IPS DF 6.9 (cell line): ENCODE measurements around the gene HINT2.

ENCODE experiments used
- DNase-seq: peaks from one replicate; pipeline ENCODE4 v3.0.0-alpha.2; 2013; ENCODE audit warnings: low read depth, low spot score
- H3K27ac ChIP-seq: one replicate; pipeline ENCODE4 v1.5.1; 2013; ENCODE audit warnings: low read length, control low read depth
- H3K27me3 ChIP-seq: 2 replicates; pipeline ENCODE4 v1.6.1; 2013; ENCODE audit warnings: mild to moderate bottlenecking, low read length; ENCODE audit not compliant: control insufficient read depth, insufficient read depth
- H3K36me3 ChIP-seq: 2 replicates; pipeline ENCODE4 v1.6.1; 2013; ENCODE audit warnings: low read length; ENCODE audit not compliant: control insufficient read depth, insufficient read depth
- H3K4me1 ChIP-seq: 2 replicates; pipeline ENCODE4 v1.6.1; 2013; ENCODE audit warnings: low read length; ENCODE audit not compliant: control insufficient read depth, insufficient read depth
- H3K4me3 ChIP-seq: 2 replicates; pipeline ENCODE4 v1.5.1; 2013; ENCODE audit warnings: mild to moderate bottlenecking, low read length
- H3K9me3 ChIP-seq: 2 replicates; pipeline ENCODE4 v1.6.1; 2013; ENCODE audit warnings: low read length, inconsistent platforms; ENCODE audit not compliant: control insufficient read depth, insufficient read depth
- WGBS: extraction: QIAGEN DNeasy Blood & Tissue Kit; methylation state at CpG from one replicate; pipeline ENCODE4 v1.1.7; 2013; ENCODE audit warnings: mixed read lengths, missing lambda C conversion rate; ENCODE audit not compliant: insufficient read length, insufficient coverage; 5-methylcytosine and 5-hydroxymethylcytosine counted together

HINT2 gene

DNA sequence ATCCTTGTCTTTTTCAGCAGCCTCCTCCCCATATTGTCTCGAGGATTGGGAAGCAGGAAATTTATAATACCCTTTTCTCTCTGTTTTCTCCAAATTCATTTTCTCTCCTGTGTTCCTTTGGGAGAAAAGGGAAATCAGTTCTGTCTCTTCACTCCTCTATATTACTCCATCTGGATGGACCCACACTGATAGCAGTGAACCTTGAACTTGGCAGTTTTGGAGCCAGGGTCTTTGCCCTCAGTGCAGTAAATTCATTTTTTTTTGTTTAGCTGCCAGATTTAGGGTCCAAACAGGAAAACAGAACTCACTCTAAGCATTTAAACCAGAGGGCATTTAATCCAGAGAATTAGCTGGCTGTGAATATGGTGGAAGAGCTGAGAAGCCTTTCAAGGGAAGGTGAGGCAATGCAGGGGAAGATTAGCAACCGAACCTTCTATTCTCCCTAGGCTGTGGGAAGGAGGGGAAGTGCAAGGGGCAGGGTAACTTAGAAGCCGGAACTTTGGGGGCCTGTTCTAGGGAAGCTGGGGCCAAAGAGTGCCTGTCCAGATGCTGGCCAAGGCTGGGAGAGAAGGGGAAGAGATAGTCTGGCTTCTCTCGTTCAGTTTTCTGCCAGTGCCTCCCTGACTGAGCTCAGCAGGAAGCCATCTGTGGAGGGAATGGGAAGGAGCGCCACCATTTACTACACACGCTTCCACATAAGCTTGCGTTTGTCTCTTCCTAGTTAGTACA, 39.8 kb downstream of the HINT2 start:
- DNase-seq, result no peak

DNA sequence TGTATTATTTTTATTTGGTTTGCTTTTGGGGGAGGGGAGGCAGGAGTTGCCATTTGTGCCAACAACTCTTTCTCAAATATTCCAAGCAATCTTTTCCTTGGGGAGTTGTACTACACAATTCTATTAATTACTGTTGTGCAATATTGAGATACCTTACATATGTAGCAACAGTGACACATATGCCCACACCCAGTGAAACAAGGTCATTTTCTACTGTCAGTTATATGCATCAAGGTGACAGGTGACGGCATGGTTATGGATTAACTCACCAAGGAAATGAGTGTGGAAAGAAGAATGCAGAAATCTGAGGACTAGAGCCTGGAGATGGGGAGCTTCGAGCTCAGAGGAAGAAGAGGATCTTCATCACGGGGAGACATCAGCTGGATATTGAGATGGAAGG, 42.9 kb downstream of the HINT2 start:
- peaks cover 5% of the 10 kb centered on the region for H3K4me1 ChIP-seq
- H3K27me3 ChIP-seq, result no peaks in the 10 kb centered on the region
- H3K36me3 ChIP-seq, result no peaks in the 10 kb centered on the region
- DNase-seq, result no peak
- H3K27ac ChIP-seq, result no peak overlapping the region
- H3K9me3 ChIP-seq, result no peaks in the 10 kb centered on the region
- WGBS, result no CpG with 5 or more reads among the region's 3 CpGs
- H3K4me3 ChIP-seq, result no peak overlapping the region

More for the DNA sequence above, 39.8 kb downstream of the HINT2 start:
- Histone ChIP-seq H3K27me3 (no peaks in the 10 kb centered on the region), H3K9me3 (no peaks in the 10 kb centered on the region), H3K27ac (no peak overlapping the region), H3K4me3 (no peak overlapping the region), H3K36me3 (no peaks in the 10 kb centered on the region), H3K4me1 (peaks cover 3% of the 10 kb centered on the region)
- no CpG with 5 or more reads among the region's 7 CpGs for WGBS

- H3K4me3 ChIP-seq, result no peak overlapping the region
- H3K9me3 ChIP-seq, result no peaks in the 10 kb centered on the region
- H3K4me1 ChIP-seq, result peaks cover 5% of the 10 kb centered on the region
- DNase-seq, result no peak
- no CpG with 5 or more reads among the region's 1 CpG for WGBS
- no peak overlapping the region for H3K27ac ChIP-seq
- no peaks in the 10 kb centered on the region for H3K27me3 ChIP-seq
- H3K36me3 ChIP-seq, result no peaks in the 10 kb centered on the region
These were observed 43.3 kb downstream of the HINT2 start for GRCh38 chr9:35771534-35771933.

DNA sequence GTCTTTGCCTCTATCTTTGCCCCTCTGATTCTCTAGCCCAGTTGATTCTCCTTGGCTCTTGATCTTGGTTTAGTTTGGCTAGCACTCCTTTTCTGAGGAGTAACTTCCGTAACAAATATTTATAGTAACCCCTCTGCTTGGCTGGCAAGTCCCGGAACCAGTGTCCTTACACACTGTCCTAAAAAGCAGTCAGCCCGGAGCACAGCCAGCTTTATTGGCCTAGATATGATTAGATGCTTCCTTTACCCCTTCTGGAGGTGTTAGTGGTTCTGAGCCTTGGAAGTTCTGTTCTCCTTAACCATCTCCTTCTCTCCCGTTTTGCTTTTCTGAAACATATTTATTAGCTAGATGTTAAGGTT, 43.8 kb downstream of the HINT2 start:
- WGBS, result no CpG with 5 or more reads among the region's 4 CpGs
- H3K27me3 ChIP-seq, result no peaks in the 10 kb centered on the region
- H3K36me3 ChIP-seq, result no peaks in the 10 kb centered on the region
- H3K4me1 ChIP-seq, result peaks cover 5% of the 10 kb centered on the region
- no peak for DNase-seq
- no peak overlapping the region for H3K4me3 ChIP-seq
- no peak overlapping the region for H3K27ac ChIP-seq
- H3K9me3 ChIP-seq, result no peaks in the 10 kb centered on the region

DNA sequence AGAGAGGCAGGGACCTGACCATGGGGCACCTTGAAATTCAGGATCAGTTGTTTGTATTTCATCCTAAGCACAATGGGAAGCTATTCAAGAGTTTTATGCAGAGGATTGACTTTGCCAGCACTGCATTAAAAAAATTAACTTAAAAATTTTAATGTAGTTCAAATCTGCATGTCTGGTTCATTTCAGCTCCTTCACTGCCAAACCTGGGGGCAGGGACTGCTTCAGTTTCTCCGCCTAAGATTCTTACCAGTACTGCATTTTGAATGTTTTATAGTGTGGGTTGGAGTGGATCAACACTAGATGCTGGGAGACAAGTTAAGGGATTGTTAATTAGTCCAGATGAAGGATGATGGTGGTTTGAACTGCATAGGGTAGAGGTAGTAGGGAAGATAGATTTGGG, 45.1 kb downstream of the HINT2 start:
- Histone ChIP-seq H3K27me3 (no peaks in the 10 kb centered on the region), H3K36me3 (no peaks in the 10 kb centered on the region), H3K9me3 (no peaks in the 10 kb centered on the region), H3K4me1 (peaks cover 2% of the 10 kb centered on the region; the same call in 1 of the 2 replicates), H3K27ac (no peak overlapping the region), H3K4me3 (no peak overlapping the region)
- WGBS, result no CpG with 5 or more reads among the region's 1 CpG
- no peak for DNase-seq

DNA sequence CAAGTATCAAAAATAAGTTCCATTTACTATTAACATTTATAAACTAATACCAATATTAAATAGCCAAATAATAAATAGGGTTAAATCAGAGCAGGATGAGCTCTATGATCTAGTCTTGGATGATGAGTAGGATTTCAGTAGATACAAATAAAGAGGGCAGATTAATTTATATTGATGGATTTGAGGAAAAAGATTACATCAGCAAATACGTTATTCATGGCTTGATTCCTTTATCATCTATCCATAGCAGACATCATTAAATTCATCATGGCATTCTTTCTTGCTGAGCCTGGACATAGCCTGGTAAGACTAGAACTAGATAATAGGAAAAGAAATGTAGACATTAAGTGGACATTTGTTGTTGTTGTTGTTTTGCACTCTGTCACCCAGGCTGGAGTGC, 47.4 kb downstream of the HINT2 start:
- no CpG with 5 or more reads among the region's 1 CpG for whole genome bisulfite sequencing
- Histone ChIP-seq H3K4me1 (peaks cover 2% of the 10 kb centered on the region; the same call in 1 of the 2 replicates), H3K36me3 (no peaks in the 10 kb centered on the region), H3K27ac (no peak overlapping the region), H3K9me3 (no peaks in the 10 kb centered on the region), H3K4me3 (no peak overlapping the region), H3K27me3 (no peaks in the 10 kb centered on the region)
- DNase-seq, result no peak

- no CpG with 5 or more reads among the region's 2 CpGs for WGBS
- Histone ChIP-seq H3K36me3 (no peaks in the 10 kb centered on the region), H3K4me1 (peaks cover 2% of the 10 kb centered on the region; the same call in 1 of the 2 replicates), H3K4me3 (no peak overlapping the region), H3K27me3 (no peaks in the 10 kb centered on the region), H3K27ac (no peak overlapping the region), H3K9me3 (no peaks in the 10 kb centered on the region)
- DNase-seq, result no peak
These were observed 47.8 kb downstream of the HINT2 start for GRCh38 chr9:35766997-35767396.

GRCh38 chr9:35763803-35764202, 51.0 kb downstream of the HINT2 start:
- no peaks in the 10 kb centered on the region; the same call in 1 of the 2 replicates for H3K36me3 ChIP-seq
- no peaks in the 10 kb centered on the region for H3K4me1 ChIP-seq
- no peaks in the 10 kb centered on the region for H3K9me3 ChIP-seq
- DNase-seq, result no peak
- H3K4me3 ChIP-seq, result no peak overlapping the region
- H3K27me3 ChIP-seq, result no peaks in the 10 kb centered on the region
- no CpG with 5 or more reads among the region's 1 CpG for WGBS
- H3K27ac ChIP-seq, result no peak overlapping the region

GRCh38 chr9:35763181-35763580, 51.7 kb downstream of the HINT2 start:
- Histone ChIP-seq H3K9me3 (no peaks in the 10 kb centered on the region), H3K4me1 (no peaks in the 10 kb centered on the region), H3K27ac (no peak overlapping the region), H3K36me3 (no peaks in the 10 kb centered on the region; the same call in 1 of the 2 replicates), H3K27me3 (no peaks in the 10 kb centered on the region), H3K4me3 (no peak overlapping the region)
- DNase-seq, result no peak
- no CpG with 5 or more reads among the region's 2 CpGs for WGBS
